ENCODE results near the gene STUB1. TPM values are rescaled to one million over a fixed set of nuclear protein-coding genes. Genes with fewer than 3 reads are reported as not detected.

Gene STUB1
- total RNA-seq, 1 donor from 2014 or later: 78.3 TPM

DNA sequence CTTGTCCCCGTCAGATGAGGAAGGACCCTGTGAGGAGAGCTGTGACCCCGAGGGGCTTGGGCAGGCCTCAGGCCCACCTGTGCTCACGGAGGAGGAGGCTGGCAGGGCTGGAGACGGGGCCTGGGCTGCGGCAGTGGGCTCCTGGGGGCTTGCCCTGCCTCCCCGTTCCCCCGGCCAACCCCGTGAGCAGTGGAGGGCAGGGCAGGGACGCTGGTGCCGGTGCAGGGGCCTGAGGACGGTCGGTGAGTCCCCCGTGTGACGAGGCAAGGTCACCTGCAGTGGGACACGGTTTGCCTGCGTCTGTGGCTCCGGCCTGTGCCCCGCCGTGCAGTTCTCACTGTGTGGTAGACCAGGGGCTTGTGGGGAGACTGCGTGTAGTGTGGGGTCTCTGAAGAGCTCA, 20.6 kb upstream of the STUB1 start:
- Mint-ChIP-seq H3K4me3 (ENCODE audit: unreplicated experiment) (no peak overlapping the region), H3K36me3 (ENCODE audit: unreplicated experiment) (no peaks in the 10 kb centered on the region), H3K27ac (ENCODE audit: unreplicated experiment) (no peak overlapping the region), H3K9me3 (ENCODE audit: unreplicated experiment) (peaks cover 2% of the 10 kb centered on the region), H3K4me1 (ENCODE audit: low read depth, unreplicated experiment) (peaks cover 1% of the 10 kb centered on the region), H3K27me3 (ENCODE audit: unreplicated experiment) (peaks cover 5% of the 10 kb centered on the region)
- TF ChIP-seq, protein P1, sequence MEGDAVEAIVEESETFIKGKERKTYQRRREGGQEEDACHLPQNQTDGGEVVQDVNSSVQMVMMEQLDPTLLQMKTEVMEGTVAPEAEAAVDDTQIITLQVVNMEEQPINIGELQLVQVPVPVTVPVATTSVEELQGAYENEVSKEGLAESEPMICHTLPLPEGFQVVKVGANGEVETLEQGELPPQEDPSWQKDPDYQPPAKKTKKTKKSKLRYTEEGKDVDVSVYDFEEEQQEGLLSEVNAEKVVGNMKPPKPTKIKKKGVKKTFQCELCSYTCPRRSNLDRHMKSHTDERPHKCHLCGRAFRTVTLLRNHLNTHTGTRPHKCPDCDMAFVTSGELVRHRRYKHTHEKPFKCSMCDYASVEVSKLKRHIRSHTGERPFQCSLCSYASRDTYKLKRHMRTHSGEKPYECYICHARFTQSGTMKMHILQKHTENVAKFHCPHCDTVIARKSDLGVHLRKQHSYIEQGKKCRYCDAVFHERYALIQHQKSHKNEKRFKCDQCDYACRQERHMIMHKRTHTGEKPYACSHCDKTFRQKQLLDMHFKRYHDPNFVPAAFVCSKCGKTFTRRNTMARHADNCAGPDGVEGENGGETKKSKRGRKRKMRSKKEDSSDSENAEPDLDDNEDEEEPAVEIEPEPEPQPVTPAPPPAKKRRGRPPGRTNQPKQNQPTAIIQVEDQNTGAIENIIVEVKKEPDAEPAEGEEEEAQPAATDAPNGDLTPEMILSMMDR (IDR thresholded peaks at IDR 0.05; ENCODE audit: partially characterized antibody, unreplicated experiment): no peak
- DNase-seq: no peak

DNA sequence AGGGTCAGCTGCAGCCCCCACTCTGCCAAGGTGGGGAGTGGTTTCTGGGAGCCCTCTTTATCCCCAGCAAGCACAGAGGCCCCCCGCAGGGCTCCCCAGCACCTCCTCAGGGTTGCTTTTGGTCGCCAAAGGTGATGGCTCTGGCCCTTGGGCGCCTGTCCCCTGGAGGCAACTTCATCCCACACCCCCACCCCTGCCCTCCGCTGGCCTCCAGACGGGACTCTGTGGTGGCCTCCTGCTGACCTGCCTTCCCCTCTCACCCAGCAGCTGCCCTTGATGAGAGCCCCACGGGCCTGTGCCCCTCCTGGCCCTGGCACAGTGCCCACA, 20.1 kb upstream of the STUB1 start:
- no peak overlapping the region for H3K4me3 Mint-ChIP-seq (ENCODE audit: unreplicated experiment)
- TF ChIP-seq, protein P1 (IDR thresholded peaks at IDR 0.05; ENCODE audit: partially characterized antibody, unreplicated experiment): no peak
- H3K27me3 Mint-ChIP-seq (ENCODE audit: unreplicated experiment): peaks cover 5% of the 10 kb centered on the region
- peaks cover 2% of the 10 kb centered on the region for H3K9me3 Mint-ChIP-seq (ENCODE audit: unreplicated experiment)
- H3K4me1 Mint-ChIP-seq (ENCODE audit: low read depth, unreplicated experiment): peaks cover 1% of the 10 kb centered on the region
- H3K27ac Mint-ChIP-seq (ENCODE audit: unreplicated experiment): no peak overlapping the region
- no peak for DNase-seq
- no peaks in the 10 kb centered on the region for H3K36me3 Mint-ChIP-seq (ENCODE audit: unreplicated experiment)

DNA sequence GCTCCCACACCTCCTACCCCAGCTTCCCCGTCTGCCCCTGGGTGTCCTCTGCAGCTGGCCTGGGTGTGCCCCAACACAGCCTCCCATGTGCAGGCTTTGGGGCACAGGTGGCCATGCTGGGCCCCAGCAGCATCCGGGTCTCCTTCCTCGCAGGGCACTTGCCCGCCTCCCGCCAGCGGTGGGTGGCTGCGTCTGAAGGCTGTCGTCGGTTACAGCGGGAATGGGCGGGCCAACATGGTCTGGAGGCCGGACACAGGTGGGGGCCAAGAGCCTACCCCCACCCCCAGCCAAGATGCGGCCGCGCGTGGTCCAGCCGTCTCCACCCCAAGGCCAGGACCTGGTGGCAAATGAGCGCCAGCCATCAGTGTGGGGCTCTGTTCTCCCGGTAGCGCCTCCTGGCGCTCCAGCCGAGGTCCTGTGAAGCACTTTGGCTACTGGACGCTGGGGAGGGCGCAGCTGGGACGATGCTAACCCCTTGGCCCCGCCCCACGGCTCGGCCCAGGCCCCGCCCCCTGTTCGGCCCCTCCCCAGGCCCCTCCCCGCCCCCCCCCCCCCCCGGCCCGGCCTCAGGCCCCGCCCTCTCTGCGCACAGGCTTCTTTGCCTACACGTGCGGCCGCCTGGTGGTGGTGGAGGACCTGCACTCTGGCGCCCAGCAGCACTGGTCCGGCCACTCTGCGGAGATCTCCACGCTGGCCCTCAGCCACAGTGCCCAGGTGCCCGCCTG, 19.6 kb upstream of the STUB1 start:
- Mint-ChIP-seq H3K27me3 (ENCODE audit: unreplicated experiment) (peaks cover 5% of the 10 kb centered on the region), H3K4me1 (ENCODE audit: low read depth, unreplicated experiment) (peaks cover 1% of the 10 kb centered on the region), H3K27ac (ENCODE audit: unreplicated experiment) (no peak overlapping the region), H3K36me3 (ENCODE audit: unreplicated experiment) (no peaks in the 10 kb centered on the region), H3K4me3 (ENCODE audit: unreplicated experiment) (no peak overlapping the region), H3K9me3 (ENCODE audit: unreplicated experiment) (peaks cover 2% of the 10 kb centered on the region)
- TF ChIP-seq, protein P1 (IDR thresholded peaks at IDR 0.05; ENCODE audit: partially characterized antibody, unreplicated experiment): peak; percentile 79
- peak; percentile 94 for DNase-seq

DNA sequence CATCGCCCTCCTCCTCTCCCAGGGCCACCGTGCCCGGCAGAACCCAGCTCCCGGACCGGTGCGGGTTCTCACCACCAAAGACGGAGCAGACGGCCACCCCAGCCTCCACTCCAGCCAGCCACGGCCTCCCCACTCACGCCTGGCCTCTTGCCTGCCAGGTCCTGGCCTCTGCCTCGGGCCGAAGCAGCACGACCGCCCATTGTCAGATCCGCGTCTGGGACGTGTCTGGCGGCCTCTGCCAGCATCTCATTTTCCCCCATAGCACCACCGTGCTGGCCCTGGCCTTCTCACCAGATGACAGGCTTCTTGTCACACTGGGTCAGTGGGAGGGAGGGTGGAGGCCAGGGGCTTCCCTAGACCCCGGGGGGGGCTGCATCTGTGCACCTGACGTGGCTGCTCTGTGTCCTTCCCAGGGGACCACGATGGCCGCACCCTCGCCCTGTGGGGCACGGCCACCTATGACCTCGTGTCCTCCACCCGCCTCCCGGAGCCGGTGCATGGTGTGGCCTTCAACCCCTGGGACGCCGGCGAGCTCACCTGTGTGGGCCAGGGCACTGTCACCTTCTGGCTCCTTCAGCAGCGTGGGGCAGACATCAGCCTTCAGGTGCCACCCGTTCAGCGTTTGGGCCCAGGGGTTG, 18.9 kb upstream of the STUB1 start:
- TF ChIP-seq, protein P1 (IDR thresholded peaks at IDR 0.05; ENCODE audit: partially characterized antibody, unreplicated experiment): peak; percentile 34
- DNase-seq: no peak
- Mint-ChIP-seq H3K27me3 (ENCODE audit: unreplicated experiment) (peaks cover 5% of the 10 kb centered on the region), H3K4me3 (ENCODE audit: unreplicated experiment) (no peak overlapping the region), H3K27ac (ENCODE audit: unreplicated experiment) (no peak overlapping the region), H3K4me1 (ENCODE audit: low read depth, unreplicated experiment) (peaks cover 1% of the 10 kb centered on the region), H3K36me3 (ENCODE audit: unreplicated experiment) (no peaks in the 10 kb centered on the region), H3K9me3 (ENCODE audit: unreplicated experiment) (peaks cover 2% of the 10 kb centered on the region)

DNA sequence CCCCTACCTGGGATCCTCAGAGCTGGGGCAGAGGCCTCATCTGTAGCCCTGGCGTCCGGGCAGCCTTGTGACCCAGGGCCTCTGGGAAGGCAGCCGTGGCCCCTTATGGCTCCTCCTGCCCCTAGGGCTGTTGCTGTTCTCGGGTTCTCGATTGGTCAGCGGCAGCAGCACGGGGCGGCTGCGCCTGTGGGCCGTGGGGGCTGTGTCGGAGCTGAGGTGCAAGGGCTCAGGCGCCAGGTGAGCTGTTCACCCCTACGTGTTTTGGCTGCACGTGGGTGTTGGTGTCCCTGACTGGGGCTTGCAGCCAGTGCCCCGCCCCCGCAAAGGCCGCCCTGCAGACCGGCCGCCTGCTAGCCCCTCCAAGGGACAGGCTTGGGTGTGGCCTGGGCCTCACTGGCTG, 18.1 kb upstream of the STUB1 start:
- no peak overlapping the region for H3K4me3 Mint-ChIP-seq (ENCODE audit: unreplicated experiment)
- no peak overlapping the region for H3K27ac Mint-ChIP-seq (ENCODE audit: unreplicated experiment)
- no peak for DNase-seq
- H3K36me3 Mint-ChIP-seq (ENCODE audit: unreplicated experiment): no peaks in the 10 kb centered on the region
- peaks cover 5% of the 10 kb centered on the region for H3K27me3 Mint-ChIP-seq (ENCODE audit: unreplicated experiment)
- peaks cover 1% of the 10 kb centered on the region for H3K4me1 Mint-ChIP-seq (ENCODE audit: low read depth, unreplicated experiment)
- TF ChIP-seq, protein P1 (IDR thresholded peaks at IDR 0.05; ENCODE audit: partially characterized antibody, unreplicated experiment): no peak
- peaks cover 2% of the 10 kb centered on the region for H3K9me3 Mint-ChIP-seq (ENCODE audit: unreplicated experiment)

Measured in glutamatergic neuron (in vitro differentiated cells).